DMS153 (cell line): Measurements from ENCODE around the gene TAGLN3.

Experiments
- DNase-seq: peaks from one replicate; lab custom pipeline; 2025; lab: John Stamatoyannopoulos, UW

Gene TAGLN3

DNA sequence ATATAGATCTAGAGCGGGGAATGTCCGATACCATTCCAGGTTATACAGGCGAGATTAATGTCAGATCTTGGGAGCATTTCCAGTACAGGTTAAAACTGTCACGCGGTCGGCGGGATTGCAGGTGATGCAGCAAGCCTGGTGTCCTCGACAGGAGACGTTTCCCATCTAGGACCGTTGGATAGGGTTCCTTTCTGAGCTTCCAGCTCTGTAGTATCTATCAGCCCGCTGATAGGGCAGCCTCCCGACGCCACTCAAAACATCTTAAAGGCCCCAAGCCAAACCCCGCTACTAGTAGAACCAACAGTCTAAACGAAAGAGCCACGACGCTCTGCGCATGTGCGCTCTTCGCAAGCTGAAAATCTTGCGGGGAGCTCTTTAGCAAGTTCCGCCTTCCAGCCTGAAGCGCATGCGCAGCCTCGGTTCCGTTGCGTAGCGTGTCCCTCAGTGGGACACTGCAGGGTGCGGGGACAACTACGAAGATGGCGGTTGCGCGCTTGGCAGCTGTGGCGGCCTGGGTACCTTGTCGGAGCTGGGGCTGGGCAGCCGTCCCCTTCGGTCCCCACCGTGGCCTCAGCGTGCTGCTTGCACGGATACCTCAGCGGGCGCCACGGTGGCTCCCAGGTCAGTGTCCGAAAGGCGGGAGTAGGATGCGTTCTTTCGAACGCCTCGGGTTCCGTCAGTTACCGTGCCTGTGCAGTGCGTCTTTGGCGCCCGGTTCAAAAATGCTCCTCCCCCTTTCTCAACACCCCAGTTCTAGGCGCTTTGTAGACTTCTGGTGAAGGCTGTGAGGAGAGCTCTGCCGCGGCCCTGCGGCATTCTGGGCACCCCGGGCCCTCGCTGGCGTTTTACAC is 19.9 kb upstream of the TAGLN3 start, which contains the start of gene ABHD10:
Gene ABHD10, plus strand, starts transcription at position 444 of the 851 bp plus-strand sequence. Its CDS starts 36 bp downstream, at position 480.
- peak; percentile 97 for DNase-seq

DNA sequence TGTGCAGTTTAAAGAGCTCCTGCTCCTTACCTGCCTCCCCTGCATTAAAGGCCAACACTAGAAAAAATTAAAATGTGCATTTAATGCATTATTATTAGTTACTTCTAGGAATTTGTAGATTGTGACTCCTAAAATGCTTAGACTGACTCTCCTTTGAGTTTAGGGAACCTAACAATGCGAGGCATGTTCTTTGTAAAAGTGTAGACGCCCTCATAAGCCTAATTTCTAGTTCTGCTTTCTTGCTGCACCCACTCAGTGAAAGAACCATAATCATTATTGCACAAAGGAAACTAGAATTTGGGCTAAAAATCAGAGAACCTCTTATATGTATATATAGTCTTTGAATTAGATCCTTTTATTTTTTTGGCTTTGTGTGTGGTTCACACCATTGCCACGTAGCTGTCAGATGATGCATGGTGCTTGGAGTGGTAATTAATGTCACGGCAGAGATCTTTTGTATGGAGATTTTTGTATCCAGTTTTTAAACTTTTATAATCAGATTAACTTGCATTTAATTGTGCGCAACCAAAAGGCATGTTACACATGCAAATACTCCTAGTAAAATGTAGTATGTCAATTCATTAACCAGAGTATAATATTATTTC is 19.2 kb upstream of the TAGLN3 start:
- no peak for DNase-seq

DNA sequence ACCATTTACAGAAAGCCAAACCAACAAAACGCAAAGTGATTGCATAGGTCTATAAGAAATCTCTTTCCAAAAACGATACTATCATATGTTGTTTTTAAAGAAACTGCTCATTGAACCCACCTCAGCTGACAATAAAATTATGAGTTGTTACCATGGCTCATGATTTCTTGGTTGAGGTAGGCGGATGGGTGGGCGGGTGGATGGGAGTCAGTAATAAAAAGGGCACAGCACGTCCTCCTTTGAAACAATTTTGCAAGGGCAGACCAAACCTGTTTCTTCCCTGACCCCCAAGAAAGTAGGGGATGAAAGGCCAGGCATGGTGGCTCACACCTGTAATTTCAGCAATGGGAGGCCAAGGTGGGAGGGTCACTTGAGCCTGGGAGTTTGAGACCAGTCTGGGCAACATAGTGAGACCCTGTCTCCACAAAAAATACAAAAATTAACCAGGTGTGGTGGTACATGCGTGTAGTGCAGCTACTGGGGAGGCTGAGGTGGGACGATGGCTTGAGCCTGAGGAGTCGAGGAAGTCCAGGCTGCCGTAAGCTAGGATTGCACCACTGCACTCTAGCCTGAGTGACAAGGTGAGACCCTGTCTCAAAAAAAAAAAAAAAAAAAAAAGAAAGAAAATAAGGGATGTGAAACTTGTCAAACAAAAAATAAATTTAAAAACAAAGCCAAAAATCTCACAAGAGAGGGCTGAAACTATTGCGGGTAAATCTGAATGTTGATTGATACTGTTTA is 17.8 kb upstream of the TAGLN3 start:
- DNase-seq: no peak

DNA sequence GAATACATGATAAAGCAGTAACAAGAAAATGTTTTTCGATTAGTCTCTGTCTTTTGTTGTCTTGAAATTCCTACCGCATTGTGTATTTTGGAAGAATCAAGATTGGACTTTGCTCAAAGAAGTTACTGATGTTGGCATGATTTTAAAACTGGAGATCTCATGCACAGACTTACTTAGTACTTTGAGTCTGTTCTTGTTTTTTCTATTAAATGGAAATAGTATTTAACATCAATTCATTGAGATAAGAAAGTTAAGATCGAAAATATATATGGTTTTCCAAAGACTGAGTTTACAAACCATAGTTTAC is 17.3 kb upstream of the TAGLN3 start:
- DNase-seq: no peak

DNA sequence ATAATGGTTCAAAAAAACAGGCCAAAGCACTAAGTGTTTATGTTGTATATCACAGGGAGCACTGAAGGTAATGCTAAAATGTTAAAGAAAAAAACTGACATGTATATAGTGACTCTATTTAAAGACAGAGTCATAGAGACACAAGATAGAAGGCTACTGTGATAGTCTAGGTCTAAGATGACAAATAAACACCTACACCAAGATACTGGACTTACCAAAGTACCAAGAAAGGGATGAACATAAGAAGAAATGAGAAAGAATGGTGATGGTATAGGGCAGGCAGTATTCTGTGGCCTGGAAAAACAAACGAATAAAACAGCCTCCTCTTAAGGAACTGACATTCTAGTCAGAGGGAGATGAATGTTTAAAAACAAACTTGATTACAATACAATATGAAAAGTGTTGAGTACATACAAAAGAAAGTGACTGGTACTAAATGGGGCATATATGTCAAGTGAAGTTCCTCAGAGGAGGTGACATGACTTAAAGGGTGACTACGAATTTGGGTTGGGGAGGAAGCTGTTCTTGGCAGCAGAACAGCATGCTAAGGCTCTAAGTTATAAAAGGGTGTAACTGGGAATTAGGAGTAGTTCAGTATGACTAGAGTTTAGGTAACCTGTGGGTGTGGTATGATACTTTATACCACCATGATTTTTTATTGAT is 14.0 kb upstream of the TAGLN3 start:
- DNase-seq: no peak

DNA sequence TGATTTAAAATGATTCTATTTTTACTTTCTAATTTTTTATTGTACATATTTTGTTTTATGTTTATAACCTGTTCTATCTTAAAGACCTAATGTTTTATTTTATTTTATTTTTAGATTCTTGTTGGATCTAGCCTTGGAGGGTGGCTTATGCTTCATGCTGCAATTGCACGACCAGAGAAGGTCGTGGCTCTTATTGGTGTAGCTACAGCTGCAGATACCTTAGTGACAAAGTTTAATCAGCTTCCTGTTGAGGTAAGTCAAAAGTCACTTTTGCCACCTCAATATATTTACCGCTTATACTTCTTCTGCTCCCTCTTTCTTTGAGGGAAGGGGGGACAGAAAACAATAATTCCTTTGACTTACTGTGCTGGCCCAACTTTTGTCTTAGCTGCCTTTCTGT is 11.9 kb upstream of the TAGLN3 start:
- no peak for DNase-seq

DNA sequence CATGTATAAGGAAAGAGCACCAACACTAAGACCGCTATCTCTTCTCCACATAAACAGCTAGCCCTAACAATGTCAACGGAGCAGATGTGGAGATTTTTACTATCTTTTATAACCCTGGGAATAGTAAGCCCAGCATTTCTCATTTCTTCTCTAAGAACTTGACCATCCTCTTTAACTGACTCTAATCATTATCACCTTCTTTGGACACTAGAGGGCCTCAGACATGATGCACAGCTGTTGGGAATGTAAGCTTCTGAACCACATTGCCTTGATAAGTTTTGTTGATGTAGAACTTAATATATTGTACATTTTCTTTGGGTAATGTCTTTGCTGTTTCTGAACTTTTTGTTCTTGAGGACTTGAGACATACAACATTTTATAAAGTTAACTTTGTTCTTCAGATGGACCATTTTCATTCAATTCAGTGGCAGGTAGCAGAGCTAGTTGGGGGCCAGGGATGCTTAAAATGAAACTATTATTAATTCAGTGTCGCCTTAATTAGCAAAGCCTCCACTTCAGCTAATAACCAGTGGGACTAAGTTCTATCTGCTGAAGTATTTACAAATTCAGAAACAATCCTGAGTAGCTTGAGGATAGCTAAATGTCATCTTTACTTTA is 9.6 kb upstream of the TAGLN3 start:
- peak; percentile 37 for DNase-seq

DNA sequence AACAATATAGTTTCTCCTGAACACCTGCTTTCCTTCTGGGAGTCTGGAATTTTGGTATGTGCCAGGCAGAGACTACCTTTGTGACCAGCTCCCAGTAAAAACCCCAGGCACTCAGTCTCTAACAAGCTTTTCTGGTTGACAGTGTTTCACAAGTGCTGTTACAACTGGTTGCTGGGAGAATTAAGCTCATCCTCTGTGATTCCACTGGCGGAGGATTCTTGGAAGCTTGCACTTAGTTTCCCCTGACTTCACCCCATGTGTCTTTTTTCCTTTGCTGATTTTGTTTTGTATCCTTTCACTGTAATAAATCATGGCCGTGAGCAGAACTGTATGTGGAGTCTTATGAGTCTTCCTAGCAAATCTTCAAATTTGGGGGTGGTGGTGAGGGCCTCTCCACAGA is 5.7 kb upstream of the TAGLN3 start:
- no peak for DNase-seq

DNA sequence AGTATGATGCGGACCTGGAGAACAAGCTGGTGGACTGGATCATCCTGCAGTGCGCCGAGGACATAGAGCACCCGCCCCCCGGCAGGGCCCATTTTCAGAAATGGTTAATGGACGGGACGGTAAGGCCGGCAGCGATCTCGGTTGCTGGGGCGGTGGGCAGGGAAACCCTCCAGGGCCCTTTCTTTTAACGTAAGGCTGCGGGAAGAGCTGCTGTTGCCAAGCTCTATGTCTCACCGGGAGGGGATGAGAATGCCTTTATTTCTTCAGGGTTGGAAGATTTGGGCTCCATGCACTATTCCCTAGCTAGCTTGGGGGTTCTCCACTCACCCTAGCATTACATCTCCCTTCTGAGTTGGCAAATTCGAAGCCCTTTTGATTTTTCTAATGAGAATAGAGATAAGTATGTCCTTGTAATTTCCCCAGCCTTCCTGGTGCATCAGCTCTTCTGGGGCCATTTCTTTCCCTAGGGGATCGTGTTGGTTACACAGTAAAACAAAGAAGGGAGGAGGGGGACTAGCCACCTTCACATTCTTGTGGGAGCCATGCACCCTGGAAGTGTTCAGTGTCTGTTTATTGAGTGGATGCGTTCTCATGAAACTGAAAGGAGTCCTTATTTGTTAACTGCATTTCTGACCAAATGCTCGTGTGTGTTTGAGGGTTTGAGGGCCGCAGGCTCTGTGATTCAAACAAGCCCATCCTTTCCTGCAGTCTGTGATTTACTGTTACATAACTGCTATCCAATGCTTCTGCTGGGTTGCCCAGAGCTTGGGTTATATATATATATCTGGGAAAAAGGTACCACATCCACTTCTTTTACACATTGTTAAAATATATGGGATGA is 982 bp downstream of the TAGLN3 start:
- no peak for DNase-seq

DNA sequence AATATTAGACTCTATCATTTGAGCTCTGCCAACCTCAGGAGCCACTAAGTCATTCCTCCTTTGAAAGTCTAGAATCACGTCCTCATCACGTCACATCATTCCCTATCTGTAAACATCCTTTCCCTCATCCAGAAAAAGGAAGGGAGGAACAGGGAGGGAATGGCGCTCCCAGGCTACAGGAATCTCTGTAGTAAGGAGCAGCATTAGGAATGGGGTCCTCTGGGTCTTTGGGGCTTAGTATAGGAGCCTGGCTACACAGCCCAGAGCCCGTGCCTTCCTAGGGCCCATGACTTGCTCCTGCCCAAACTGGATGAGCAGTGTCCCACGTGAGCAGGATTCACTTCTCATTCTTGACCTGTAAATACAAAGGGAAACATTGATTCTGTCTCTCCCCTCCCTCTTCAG is 1.6 kb downstream of the TAGLN3 start:
- DNase-seq: no peak

DNA sequence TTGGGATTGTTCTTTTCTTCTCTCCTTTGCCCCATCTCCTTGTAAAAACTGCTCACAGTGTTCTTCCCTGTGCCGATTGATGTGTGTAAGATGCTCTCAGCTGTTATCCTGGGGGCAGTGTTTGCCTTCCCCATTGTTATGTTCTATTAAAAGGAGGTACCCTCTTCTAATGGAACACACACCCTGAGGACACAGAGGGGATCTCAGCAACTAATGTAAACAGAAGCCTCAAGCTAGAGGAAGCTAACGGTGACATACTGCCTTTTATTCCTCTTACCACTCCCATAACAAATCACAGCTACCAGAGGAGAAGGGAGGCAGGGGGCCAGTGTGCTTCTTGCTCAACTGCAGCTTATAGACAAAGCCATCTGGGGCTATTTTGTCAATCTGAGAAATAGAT is 2.2 kb downstream of the TAGLN3 start:
- no peak for DNase-seq

DNA sequence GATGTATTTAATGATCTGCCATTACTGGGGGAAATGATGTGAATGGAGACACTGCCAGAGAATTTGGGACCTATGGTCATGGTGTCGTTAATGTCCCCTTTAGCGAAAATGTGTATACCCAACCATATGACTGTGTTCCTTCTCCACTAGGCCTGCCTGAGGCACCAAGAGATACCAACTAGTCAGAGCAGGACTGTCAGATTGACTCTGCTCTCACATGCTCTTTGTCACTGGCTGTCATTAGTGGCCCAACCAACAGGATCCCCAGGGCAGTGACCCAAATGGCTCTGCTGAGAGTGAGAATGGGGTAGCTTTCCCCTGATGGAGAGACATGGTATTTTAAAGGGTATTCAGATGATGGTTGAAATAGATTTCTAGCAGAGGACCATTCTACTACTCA is 2.8 kb downstream of the TAGLN3 start:
- DNase-seq: no peak

DNA sequence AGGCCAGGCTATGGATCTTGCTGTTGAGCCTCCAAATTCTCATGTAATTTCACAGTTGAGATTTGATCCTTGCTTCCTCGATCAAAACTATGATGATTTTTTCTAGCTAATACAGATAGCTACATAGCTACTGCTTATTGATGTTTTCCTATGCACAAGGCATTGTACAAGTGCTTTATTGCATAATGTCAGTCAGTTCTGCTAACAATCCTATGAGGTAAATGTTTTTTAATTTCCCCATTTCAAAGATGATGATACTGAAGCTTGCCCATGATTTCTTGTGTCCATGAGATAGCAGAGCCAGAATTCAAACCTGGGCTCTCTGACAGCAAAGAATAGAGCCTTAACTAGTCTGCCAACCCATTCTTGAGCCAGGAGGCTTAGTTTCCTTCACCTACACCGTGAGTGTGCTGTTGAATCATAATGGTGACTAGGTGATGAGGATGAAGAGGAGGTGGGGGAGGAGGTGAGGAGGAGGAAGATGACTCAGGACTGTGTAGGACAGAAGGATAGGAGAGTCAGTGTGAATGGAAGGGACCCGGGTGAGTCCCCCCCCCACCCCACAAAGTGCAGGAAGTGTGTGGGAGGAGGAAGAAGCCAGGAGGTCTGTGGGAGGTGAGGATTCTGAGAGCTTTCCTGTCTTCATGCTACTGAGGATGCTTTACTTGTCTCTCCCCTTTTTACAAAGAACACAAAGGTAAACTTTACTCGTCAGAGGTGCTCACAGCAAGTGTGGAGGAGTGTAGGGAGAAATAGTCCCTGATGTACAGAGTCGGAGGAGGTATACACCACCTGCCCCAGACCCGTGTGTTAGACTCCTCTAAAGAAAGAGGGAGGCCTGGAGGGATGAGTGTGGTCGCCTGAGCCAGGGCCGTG is 3.6 kb downstream of the TAGLN3 start:
- no peak for DNase-seq

DNA sequence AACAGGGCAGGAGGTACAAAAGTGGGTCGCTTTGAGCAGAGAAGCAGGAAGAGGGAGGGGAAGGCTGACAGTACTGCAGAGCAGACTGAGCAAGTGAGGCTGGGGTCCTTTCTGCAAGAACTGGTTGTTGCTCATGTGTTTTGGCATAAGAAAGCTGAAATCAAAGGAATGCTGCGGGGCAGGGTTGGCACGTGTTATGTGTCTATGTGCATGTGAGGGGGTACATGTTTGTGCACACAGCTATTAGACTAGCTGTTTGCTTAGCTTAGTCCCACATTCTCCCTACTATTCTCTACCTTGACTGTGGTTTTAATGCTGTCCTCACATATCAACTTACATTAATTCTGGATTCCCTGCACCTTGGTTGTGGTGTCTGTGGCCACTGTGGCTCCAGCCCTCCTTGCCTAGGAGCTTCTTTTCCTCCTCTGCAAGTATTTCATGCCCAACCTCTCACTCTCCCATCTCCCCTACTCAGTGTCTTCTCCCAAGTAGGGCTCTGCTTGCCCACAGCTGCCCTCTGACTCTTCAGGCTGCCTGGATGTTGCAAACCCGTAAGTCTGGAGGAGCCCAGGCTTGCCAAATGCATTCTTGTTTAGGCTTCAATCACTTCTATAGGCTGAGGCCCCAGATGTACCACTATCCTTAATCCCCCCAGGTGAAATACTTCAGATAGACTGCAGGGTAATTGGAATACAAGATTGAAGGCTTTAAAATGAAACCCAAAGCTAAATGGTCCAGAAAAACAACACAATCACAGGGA is 4.8 kb downstream of the TAGLN3 start:
- DNase-seq: no peak

DNA sequence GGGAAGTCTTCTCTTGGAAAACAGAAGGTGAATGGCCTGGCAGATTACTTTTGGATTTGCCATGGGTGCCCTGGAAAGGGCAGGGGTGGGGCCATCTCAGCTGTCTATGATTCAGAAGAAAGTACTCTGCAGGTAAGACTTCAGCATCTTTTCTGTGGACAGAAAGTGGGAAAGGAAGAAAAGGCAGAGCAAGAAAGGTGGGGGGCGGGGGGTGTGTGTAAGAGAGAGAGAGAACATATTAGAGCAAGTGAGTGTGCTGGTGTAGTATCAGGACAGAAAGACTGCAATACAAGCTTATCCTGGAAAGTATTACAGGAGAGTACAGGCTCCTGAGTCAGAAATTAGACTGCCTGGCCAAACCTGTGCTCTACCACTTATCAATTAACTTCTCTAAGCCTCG is 5.5 kb downstream of the TAGLN3 start:
- DNase-seq: no peak

DNA sequence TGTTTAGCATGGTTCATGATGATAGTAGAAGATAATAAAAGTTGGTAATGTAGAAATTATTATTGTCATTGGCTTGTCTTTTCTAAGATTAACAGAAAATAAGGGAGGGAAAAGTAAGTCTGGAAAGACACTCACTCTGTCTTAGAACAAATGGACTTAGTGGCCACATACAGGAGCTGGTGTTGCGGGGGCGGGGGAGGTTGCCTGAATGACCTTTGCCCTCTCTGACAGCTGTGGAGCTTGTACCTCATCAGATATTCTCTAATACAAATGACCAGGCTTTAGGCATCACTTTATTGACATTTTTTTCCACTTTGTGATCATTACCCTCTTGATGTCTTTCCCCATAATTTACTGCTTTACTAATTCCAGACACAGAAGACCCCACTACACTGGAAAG is 5.9 kb downstream of the TAGLN3 start:
- no peak for DNase-seq

DNA sequence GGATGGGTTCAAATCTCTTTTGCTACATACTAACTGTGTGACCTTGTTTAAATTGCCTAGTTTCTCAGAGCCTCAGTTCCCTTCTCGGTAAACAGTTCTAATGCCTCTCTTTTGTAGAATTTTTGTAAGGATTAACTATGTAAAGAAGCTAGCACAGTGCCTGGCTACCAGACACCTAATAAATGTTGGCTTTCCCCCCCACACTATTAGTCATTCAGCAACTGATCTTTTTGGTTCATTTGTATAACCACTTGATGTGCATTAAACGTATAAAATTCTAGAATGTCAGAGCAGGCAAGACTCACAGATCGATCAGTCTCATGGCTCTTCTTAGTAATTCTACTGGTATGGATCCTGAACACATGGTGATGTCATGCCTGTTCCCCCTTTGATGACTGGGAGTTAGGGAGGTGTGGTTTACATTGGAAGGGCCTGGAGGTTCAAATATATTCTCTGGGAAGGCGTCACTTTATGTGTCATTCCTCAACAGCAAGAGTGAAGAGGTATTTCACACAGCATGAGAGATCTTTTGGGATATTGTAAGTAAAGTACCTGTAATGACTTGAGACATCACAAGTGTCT is 6.5 kb downstream of the TAGLN3 start:
- no peak for DNase-seq

DNA sequence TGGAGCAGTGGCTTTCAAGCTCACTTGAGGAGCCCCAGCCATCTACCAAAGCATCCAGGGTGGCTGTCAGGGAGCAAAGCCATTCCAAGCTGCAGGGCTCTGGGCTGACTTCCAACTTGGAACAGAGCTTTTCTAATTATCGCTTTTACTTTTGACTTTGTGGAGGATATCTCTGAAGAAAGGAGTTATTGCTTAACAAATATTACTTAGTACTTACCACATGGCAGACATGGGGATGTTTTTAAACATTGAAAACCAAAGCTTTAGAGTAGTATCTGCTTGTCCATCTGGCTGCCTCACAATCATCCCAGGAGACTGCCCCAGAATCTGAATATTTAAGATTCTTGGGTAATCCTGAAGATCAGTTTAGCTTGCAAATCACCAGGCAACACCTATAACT is 8.9 kb downstream of the TAGLN3 start:
- no peak for DNase-seq

DNA sequence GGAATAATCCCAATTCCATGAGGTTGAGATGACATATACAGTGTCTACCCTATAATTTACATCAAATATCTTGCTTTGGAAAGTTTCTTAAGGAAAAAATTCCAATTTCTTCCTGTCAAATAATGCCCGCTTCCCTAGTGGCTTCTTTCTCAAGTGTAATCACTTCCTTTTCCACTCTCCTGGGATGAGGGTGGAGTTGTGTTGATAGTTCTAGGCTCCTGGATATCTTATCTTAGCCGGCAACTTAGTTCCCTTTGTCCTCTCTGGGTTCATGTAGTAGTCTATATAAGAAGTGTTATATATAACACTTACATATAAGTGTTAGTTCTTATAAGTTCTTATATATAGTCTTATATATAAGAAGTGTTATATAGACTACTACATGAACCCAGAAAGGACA is 10.9 kb downstream of the TAGLN3 start:
- no peak for DNase-seq
